Stimulated activated CD4-positive, alpha-beta T cell treated with anti-CD3 and anti-CD28 coated beads, Interleukin-2, amount 100 ng/mL, for 48 hours (primary cell): Measurements from ENCODE around the gene ZFP64.
A peak's percentile ranks its signal among the peaks of the same experiment; 100 is the strongest.
"Not testable (repeated sequence)": the region's sequence is repeated elsewhere in the genome, so short reads cannot be mapped to it uniquely, and the experiment has no call there.

Source experiments
- DNase-seq, 2 donors: peaks; one replicate each; pipeline ENCODE4 v3.0.0-alpha.2; 2020

The ZFP64 gene

DNA sequence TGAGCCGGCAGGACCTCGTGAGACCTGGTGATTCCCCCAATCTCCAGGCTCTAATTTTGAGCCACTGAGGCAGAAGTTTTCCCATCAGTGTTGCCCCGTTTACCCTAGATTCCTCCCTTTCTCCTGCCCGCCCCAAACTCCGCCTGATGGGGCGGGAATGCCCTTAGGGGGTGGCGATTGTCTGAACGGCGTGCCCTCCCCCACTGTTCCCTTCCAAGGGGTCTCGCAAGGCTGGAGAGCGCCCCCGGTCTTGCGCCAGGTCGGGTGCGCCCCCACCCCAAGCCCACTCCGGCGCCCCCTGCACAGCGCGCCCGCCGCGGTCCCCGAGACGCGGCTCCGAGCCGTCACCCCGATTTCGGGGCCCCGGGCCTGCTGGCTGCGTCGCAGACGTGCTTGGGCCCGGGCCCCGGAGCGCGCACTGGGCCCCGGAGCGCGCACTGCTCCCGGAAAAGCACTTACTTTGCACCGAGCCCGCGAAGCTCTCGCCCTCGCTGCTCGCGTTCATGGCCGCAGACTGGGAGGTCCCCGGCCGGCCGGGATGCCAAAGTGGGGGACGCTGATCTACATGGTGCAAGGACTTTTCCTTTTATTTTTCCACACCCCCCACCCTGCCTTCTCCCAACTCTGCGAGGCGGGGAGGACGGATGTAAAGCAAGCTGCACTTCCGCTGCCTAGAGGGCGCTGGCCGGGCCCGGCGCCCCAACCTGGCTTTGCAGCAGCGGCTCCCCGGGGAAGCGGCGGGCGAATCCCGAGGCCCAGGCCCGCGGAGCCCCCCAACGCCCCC, at the start of gene ZFP64:
ZFP64 (minus strand) TSS at position 648 of the 784 bp plus-strand sequence; CDS start at position 505, 143 bp downstream.
- DNase-seq, result peak; percentile 59 to 63

DNA sequence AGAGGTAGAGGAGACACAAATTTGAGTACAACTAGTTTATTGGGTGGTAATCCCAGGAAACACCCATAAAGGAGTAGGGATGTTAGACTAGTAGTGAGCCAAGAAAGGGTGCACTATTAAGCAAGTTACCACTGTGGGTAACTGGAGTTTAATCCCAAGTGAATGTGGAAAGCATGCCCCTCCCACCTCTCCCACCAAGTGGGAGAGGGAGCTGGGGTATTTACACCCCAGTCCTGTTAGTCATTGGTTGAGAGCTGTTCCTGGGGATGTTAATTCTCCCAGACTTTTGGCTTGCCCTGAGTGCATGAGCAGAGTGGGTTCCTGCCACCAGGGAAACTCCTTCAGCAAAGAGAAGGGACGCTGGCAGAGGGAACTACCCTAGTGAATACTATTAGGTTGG, 49.2 kb upstream of the ZFP64 start:
- no peak for DNase-seq

DNA sequence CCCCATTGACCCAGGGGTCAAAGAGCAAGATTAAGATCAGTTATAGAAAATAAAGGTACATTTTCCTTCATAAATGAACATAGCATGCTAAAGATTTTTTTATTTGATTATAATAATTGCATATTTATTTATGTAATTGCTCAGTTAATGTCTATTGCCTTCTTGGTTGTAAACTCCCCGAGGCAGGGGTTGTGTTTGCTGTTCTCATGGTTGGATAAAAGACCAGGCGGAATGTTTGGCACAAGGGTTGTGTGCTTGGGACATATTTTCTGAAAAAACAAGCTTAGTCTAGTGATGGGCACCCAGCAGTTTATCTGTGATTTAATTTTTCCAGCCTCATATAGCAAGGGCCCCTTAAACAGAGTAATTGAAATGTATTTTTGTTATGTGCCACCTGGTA, 47.5 kb upstream of the ZFP64 start:
- DNase-seq, result no peak

DNA sequence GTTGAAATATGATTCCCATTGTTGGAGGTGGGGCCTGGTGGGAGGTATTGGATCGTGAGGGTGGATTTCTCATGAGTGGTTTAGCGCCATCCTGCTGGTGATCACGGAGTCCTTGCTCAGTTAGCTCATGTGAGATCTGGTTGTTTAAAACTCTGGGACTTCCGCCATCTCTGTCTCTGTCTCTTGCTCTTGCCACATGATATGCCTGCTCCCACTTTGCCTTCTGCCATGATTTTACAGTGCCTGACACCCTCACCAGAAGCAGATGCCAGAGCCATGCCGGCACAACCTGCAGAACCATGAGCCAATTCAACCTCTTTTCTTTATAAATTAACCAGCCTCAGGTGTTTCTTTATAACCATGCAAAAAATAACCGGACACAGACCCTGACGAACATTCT, 44.7 kb upstream of the ZFP64 start:
- DNase-seq, result no peak

DNA sequence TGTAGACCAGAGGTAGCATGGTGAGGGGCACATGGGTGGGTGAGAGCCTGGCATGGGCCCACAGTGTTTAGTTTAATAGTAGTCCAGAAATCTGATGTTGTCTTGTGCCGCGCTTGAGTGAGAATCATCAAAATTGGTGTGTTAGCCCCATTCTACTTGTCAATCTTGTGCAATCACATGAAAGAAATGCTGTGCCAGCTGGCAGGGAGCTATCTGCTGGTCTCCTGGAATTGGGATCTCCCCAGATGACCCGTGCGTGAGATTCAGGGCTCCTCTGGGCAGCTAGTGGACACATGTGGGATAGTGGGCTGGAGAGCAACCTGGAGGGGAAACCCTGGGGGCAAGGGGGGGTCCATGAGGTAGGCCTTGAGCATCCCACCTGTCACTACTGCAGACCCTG, 43.5 kb upstream of the ZFP64 start:
- DNase-seq, result no peak

DNA sequence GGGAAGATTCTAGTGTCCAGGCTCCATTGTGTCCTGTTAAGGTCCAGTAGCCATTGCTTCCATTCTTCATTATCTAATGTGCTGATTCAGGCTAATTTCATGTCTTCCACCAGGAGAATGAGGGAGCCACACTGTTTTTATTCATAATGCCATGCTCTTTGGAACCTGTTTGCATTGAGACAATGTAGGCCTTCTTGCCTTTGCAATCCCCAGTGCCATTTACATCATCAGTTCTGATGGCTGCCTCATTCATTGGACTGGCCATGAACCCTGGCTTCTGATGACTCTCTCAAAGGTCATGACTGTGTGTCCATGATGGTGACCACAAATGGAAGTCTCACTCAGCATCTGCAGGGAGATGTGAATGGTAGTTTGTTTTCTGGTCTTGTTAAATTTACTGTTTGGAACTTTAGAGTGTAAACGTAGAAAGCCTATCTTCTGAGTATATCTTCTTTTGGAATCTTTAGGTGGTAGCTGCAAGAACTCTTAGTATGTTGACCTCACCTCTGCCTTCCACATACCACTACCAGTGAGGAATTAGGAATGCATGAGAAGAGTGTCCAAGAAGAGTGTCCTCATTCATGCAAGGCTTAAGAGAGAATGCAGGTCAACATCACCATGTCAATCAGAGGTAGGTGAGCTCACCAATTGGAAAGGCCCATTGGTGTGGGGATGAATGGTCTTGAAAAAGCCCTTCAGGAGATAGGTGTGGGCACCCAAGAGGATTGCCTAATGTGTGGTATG, 42.9 kb upstream of the ZFP64 start:
- DNase-seq, result no peak

DNA sequence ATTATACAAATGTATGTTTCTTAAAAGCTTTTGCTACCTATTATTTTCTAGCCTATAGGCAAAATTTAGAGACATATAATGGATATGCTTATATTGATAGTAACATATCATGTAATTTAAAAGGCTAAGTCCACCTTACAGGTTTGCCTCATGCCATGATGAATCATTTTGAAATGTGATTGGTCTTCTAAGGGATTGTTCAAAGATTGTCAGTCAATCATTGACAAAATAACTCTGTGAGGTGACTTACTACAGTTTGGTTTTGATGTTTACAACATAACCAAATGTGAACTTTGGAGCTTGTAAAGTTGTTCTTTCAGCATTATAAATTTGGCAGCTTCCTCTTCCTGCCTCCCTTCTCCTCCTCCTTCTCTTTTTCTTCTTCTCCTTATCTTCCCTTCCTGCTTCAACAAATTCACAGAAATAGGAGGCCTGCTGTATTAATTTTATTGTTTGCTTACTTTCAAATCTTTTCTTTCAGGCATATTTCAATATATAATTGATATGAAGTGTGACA, 39.7 kb upstream of the ZFP64 start:
- DNase-seq, result no peak

DNA sequence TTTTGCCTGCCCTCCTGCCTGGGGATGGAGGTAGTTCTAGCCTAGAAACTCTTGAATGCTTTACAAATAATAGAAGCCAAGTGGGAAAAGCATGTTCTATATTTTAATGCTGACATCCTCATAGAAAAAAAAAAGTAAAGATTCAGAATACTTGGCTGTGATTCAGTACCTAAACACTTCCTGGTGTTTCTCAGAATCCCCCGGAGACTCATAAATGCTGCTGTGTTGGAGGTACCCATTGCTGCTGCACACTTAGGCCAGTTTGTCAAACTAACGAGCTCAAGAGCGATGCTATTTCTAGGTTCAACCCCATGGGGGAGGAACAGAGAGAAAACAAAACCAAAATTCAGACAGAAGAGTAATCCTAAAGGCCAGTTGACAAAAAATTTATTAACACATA, 38.8 kb upstream of the ZFP64 start:
- no peak for DNase-seq

DNA sequence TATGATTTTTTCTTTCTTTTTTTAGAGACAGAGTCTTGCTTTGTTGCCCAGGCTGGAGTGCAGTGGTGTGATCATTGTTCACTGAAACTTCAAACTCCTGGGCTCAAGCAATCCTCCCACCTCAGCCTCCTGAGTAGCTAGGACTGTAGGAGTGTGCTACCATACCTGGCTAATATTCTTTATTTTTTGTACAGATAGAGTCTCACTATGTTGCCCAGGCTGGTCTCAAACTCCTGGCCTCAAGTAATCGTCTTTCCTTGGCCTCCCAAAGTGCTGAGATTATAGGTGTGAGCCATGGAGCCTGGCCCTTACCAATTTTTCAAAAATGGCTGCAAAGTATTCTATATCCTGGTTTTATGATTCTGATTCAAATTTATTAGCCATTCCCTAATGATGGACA, 37.8 kb upstream of the ZFP64 start:
- not testable (repeated sequence) for DNase-seq

DNA sequence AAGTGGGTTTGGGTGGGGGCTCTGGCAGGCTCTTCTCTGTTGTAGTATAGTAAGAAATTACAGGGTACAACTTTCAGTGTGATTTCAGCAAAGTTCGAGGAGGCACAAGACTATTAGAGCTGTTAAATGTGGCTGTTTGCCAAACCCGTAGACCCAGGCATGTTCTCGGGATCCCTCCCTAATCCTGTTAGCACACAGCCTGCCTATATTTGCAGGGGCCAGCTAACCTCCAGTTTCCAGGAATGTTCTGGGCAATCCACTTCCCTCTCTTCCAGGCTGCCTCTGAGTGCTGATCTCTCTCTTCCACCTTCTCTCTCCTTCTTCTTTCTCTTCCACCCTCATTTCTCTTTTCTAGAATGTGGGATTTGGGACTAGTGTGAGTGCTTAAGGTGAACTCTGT, 34.8 kb upstream of the ZFP64 start:
- DNase-seq, result no peak

DNA sequence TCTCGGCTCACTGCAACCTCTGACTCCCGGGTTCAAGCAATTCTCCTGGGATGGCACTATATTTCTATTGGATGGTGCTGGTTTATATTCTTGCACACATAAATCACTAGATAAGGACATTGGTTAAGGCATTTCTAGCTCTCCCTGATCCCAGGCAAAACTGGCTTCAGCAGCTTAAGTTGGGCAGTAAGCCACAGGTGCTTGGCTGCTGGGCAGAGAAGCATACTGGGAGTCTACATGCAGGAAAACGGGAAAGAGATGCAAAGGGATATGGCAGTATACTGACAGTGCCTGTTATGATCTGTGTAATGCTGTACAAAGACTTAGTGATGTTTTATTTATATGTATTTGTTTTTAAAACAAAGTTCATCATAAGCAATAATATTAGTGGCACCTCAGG, 33.3 kb upstream of the ZFP64 start:
- no peak for DNase-seq

DNA sequence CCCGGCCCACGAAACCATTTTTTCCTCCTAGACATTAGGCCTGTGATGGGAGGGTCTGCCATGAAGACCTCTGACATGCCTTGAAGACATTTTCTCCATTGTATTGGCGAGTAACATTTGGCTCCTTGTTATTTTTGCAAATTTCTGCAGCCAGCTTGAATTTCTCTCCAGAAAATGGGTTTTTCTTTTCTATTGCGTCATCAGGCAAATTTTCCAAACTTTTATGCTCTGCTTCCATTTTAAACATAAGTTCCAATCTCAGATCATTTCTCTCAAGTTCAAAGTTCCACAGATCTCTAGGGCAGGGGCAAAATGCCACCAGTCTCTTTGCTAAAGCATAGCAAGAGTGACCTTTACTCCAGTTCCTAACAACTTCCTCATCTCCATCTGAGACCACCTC, 29.8 kb upstream of the ZFP64 start:
- not testable (repeated sequence) for DNase-seq

DNA sequence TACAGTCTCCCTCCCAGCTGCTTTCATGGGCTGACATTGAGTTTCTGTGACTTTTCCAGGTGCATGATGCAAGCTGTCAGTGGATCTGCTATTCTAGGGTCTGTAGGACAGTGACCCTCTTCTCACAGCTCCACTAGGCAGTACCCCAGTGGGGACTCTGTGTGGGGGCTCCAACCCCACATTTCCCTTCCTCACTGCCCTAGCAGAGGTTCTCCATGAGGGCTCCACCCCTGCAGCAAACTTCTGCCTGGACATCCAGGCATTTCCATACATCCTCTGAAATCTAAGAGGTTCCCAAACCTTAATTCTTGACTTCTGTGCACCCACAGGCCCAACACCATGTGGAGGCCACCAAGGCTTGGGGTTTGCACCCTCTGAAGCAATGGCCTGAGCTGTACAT, 29.3 kb upstream of the ZFP64 start:
- not testable (repeated sequence) for DNase-seq

DNA sequence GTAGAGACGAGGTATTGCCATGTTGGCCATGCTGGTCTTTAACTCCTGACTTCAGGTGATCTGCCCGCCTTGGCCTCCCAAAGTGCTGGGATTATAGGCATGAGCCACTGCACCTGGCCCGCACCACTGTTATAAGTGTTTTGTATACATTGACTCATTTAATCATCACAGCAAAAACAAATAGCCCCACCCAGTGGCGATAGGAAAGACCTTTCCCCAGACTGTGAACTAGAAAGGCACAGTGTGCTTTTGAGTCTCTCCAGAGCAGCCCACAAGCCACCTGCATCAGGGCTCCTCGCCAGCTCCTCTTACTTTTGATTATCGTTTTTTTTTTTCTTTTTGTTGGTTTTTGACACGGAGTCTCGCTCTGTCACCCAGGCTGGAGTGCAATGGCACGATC, 27.9 kb upstream of the ZFP64 start:
- no peak for DNase-seq

DNA sequence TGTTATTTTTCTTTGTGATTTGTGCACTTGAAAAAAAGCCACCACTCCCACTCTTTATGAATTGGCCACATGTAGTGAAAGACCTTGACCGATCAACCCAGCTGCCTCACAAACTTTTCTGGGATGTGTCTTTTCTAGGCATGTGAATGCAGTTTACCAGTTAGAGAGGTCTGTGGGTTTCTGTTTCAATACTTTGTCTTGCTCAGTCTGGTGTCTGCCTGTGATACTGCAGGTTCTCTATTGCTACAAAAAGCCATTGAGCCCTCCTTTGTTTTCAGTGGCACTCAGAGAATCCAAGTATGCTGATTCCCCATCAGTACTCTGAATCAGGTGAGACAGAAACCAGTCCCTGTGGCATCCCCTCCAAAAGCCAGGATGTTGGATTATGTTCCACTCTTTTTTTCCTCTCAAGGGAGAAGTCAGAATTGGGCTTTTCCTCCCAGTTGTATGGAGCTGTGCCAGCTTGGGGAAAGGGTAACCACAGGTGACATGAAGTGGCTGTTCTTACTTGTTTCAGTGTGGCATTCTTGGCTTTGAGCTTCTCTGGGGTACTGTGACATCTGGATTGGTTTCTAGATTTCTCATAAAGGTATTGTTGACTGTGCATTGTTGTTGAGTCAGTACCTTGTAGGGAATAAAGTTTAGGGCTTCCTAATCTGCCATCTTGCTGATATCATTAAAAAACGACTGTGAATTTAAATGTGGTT, 26.3 kb upstream of the ZFP64 start:
- DNase-seq, result no peak

DNA sequence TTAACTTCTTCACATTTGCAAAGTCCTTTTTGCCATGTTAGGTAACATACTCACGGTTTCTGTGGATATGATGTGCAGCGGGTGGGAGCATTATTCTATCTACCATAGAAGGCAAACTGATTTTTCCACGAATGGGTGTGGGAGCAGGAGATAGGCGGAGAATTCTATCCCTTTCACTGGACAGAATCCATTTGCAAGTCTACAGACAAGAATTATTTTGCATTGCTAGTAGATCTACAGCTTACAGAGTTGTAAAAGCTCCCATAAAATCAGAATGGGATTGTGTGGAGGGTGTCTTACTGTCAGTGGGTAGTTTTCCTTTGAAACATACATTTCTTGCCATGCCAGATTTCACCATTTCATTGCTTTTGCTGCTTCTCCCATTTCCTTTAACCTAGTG, 22.4 kb upstream of the ZFP64 start:
- no peak for DNase-seq

DNA sequence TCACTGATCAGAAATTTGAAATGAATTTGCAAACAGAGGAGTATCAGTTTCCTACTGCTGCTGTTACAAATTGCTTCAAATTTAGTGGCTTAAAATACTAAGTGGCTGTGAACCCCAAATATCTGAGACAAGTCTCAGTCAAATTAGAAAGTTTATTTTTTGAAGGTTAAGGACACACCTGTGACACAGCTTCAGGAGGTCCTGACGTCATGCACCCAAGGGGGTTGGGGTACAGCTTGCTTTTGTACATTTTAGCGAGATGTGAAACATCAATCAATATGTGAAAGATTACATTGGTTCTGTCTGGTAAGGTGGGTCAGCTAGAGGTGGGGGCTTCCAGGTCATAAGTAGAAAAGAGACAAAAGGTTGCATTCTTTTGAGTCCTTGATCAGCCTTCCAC, 21.4 kb upstream of the ZFP64 start:
- DNase-seq, result no peak

DNA sequence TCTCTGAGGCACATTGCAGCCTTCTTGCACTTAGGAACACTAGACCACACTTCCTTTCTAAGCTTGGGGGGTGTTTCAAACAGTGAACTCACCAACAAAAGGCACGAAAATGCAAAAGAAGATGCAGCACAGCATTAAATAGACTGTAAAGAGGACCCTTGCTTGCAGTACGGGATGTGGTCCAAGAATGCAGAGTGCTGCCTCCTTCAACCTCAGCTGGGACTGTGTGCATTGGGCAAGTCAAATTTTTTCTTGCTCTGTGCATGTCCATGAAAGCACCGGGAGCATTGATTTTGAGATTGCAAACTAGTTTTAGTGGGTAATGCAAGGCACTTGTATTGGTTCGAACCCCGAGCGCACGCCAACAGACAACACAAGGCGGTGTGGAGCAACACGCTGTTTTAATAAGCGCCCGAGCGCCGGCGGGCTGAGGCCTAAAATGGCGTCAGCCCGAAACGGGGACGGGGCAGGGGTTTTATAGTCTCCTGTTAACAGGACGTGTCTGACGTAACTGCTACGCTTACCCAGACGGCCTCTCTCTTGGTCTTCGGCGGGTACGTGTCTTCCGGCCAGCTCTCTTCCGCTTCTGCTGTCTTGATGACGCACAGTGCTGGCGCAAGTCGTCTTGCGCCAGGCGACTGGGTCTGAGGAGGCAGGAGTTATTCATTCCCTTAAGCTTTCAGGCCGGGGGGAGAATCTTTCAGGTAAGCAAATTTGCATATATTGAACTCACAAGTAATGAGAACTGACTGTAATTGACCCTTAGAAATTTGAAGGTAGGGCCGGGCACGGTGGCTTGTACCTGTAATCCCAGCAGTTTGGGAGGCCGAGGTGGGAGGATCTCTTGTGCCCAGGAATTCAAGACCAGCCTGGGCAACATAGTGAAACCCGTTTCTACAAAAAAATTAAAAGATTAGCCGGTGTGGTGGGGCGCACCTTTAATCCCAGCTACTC, 18.7 kb upstream of the ZFP64 start:
- no peak for DNase-seq

DNA sequence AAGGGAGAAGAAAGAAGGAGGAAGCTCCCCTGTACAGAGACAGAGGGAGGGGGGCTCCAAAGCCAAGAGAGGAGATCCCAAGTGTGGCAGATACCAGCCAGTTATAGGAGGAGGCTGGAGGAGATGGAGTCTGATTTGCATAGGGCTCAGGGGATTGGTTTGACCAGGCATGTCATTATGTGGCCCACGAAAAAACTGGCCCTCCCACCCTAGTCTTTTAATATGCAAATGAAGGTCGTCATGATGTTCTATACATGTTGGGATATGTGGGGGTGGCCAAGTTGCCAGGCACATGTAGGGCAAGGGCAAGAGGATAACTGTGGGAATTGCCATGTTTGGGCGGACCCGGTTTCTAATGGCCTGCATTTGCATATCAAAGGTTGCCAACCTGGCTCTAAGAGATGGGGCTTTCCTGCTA, 17.6 kb upstream of the ZFP64 start:
- DNase-seq, result no peak

DNA sequence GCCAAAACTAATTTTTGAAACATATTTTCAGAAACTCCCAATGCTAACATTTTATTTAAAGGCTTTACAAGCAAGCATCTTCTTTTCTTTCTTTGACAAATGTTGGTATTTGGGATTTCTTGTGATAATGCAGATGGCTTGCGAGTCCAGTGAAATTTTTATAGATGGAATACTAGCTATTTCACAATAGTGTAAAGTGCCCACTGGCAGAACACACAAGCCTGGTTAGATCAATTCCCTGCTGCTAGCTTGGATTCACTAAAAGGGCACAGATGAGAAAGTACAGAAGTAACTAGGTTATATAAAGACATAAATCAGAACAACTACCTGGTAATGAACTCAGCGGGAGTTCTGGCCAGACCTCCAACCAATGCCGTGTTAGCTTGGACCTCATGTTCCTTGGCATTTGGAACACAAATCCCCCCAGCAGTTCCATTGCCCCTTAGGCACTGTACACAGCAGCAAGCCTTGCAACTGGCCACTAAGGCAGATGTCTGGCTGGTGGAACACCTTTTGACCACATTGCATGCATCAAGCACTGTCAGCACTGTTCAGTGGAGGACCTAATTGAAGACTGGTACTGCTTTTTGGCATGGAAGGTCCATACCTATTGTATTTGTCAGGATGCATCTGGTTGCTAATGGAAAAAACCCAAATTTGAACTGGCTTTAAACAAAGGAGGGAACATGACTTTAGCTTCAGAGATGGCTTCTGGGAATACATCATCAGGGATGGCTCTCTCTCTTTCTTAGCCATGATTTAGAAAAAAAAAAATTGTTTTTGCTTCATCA, 15.6 kb upstream of the ZFP64 start:
- DNase-seq, result no peak

DNA sequence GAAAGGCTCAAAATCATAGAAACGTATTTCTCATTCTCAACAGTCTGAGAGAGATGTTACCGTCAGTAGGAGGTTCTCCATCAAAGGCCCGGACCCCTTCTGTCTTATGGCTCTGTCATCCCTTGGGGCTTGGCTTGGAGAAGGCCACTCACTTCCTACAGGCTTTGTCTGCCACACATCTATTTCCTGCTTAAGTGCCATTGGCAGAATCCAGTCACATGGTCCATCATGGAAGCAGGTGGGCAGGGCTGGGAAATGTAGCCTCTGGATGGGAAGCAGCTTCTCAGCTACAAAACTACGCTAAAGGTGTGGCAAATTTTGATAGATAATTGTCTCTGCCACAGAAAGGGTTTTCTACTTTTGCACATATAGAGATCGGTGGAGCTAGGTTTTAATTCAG, 12.6 kb upstream of the ZFP64 start:
- DNase-seq, result no peak

DNA sequence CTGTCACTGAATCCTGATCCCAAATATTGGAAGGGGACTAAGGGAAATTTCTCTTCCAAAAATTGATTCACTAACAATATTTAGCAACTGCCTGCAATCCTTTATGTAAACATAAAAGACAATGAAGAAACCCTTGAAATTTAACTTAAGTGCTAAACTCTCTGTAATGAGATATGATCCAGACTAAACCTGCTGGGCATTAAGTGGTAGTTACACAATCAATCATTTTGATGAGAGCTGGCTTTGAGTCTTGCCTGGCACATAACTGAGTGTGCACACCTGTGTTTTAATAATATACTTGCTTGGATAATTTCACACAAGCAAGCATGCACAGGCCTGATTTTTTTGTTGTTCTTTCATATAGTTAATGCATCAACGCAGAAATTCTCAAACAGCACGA, 9.8 kb upstream of the ZFP64 start:
- no peak for DNase-seq
